T1000 (cell line): Measurements from ENCODE around the gene SWI5.
"Not testable (repeated sequence)": the region's sequence is repeated elsewhere in the genome, so short reads cannot be mapped to it uniquely, and the experiment has no call there.

Experiments used
- DNase-seq: peaks from one replicate; lab custom pipeline; 2025; ENCODE audit warnings: mixed read lengths; lab: John Stamatoyannopoulos, UW

The SWI5 gene

GRCh38 chr9:128279088-128280073 lies 3.3 kb downstream of the SWI5 start:
- DNase-seq: not testable (repeated sequence)

- DNase-seq: no peak
Measured at GRCh38 chr9:128280084-128280622, 4.1 kb downstream of the SWI5 start.

- DNase-seq: no peak
Measured at GRCh38 chr9:128282500-128282899, 6.4 kb downstream of the SWI5 start.

GRCh38 chr9:128285033-128285784 lies 9.1 kb downstream of the SWI5 start:
- no peak for DNase-seq

- DNase-seq: no peak
Measured at GRCh38 chr9:128286440-128286839, 10.4 kb downstream of the SWI5 start.

GRCh38 chr9:128288273-128289004 lies 12.4 kb downstream of the SWI5 start:
- no peak for DNase-seq

- DNase-seq: no peak
Measured at GRCh38 chr9:128292009-128292408, 15.9 kb downstream of the SWI5 start.

GRCh38 chr9:128293091-128293490 lies 17.0 kb downstream of the SWI5 start:
- DNase-seq: no peak

- no peak for DNase-seq
Measured at GRCh38 chr9:128294142-128294541, 18.1 kb downstream of the SWI5 start.

- no peak for DNase-seq
Measured at GRCh38 chr9:128296340-128297220, 20.5 kb downstream of the SWI5 start.

- no peak for DNase-seq
Measured at GRCh38 chr9:128297221-128297773, 21.2 kb downstream of the SWI5 start.

- DNase-seq: no peak
Measured at GRCh38 chr9:128298535-128299482, 22.7 kb downstream of the SWI5 start.

GRCh38 chr9:128304136-128304970 lies 28.3 kb downstream of the SWI5 start:
- no peak for DNase-seq

GRCh38 chr9:128304971-128305288 lies 28.9 kb downstream of the SWI5 start:
- DNase-seq: no peak

GRCh38 chr9:128309551-128309950 lies 33.5 kb downstream of the SWI5 start:
- DNase-seq: no peak

- DNase-seq: no peak
Measured at GRCh38 chr9:128310461-128310860, 34.4 kb downstream of the SWI5 start.

GRCh38 chr9:128314697-128315096 lies 38.6 kb downstream of the SWI5 start:
- DNase-seq: no peak

GRCh38 chr9:128316421-128316820 lies 40.3 kb downstream of the SWI5 start:
- DNase-seq: no peak

GRCh38 chr9:128317629-128318028 lies 41.6 kb downstream of the SWI5 start:
- DNase-seq: no peak
